H7 (cell line): ENCODE results near the gene WNT10A. TPM values are rescaled to one million over a fixed set of nuclear protein-coding genes. Genes with fewer than 3 reads are reported as not detected.
"Not testable (repeated sequence)": the region's sequence is repeated elsewhere in the genome, so short reads cannot be mapped to it uniquely, and the experiment has no call there.

Experiments used
- DNase-seq: peaks from one replicate; pipeline ENCODE4 v3.0.0; 2012
- H3K27me3 ChIP-seq: 2 replicates; pipeline ENCODE4 v1.6.0; 2011; ENCODE audit warnings: mild to moderate bottlenecking, low read length; ENCODE audit not compliant: control insufficient read depth, insufficient read depth
- H3K36me3 ChIP-seq: replicated peaks from 2 replicates; pipeline ENCODE4 v1.5.1; 2011; ENCODE audit warnings: low read length; ENCODE audit not compliant: control insufficient read depth, insufficient read depth
- H3K4me3 ChIP-seq: 2 replicates; pipeline ENCODE4 v1.5.1; 2011; ENCODE audit warnings: low read depth, mild to moderate bottlenecking, control low read depth, low read length, moderate library complexity; ENCODE audit not compliant: insufficient read depth
- total RNA-seq: library from RNA; depleted of rRNA; stranded (reverse); fragments of >200 nt; shearing (Covaris generic); gene quantifications from 2 replicates; pipeline ENCODE4 v1.2.3, GENCODE V29; 2014; rRNA removed

The WNT10A gene
- 0.33 TPM in 1 of 2 replicates, not detected in the other for total RNA-seq

DNA sequence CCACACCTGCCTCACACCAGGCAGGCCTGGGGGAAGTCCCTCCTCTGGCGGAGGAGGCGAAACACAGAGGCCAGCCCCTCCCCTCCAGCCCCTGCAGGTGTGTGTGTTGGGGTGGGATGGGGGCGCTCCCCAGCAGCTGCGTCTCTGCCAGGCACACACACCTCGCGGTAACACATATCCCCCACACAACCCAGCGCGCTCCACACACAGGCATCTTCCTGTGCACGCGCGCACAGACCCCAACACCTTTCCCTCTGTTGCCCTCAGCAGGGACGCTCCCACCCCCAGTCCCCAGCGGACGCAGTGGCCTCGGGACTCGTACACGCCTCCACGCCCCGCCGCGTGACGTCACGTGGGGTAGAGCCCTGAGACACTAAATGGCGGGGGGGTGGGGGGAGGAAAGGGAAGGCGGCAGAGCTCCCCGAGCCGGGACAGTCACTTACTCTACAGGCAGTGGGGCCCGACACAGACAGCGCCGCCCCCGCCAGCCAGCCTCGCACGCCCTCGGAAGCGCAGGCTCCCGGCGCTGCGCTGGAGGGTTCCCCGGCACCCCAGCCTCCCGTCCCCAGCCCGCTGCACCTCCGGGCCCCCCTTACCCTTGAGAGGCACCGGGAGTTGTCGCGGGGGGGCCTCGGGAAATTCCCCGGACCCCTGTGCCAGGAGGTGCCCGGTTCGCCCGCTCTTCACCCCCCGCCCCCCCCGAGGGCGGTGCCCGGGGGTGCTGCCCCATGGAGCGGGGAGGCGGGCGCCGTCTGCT is at the start of gene WNT10A:
Gene WNT10A (plus strand): TSS at position 751 of the 757 bp plus-strand sequence. CDS start 144 bp downstream, outside the sequence.
- Histone ChIP-seq H3K4me3 (no peak within 1 kb of the TSS; the same call in none of the 2 replicates), H3K36me3 (no peaks in the 10 kb centered on the region), H3K27me3 (peaks cover 99% of the 10 kb centered on the region)
- peak; percentile 91 for DNase-seq

DNA sequence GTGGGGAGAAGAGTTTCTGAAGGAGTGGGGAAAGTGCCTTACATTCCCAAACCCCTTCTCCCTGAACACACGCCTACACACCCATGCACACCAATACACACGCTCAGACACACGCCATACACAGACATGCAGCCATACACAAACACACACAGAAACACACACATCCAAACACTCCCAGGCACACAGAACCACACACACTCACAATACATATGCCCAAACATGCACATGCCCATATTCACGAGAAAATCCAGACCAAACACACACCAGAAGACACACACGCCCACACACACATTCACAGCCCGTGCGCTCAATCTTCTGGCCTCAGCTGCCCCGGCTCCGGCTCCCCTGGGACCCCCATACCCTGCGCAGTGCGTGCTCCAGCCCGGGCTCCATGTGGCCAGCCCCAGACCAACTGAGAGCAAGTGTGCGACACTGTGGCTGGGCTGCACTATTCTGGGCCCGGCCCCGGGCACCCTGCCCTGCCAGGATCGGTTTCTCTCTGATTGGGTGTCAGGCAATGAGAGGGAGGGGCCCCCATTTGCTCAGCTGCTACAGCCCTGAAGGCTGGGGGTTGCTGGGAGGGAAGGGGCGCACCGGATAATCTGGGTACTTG is 49.2 kb upstream of the WNT10A start, which contains the start of gene PRKAG3:
Gene PRKAG3 (minus strand): TSS at position 426 of the 613 bp plus-strand sequence.
- Histone ChIP-seq H3K36me3 (no peaks in the 10 kb centered on the region), H3K27me3 (no peaks in the 10 kb centered on the region), H3K4me3 (no peak within 1 kb of the TSS)
- no peak for DNase-seq

DNA sequence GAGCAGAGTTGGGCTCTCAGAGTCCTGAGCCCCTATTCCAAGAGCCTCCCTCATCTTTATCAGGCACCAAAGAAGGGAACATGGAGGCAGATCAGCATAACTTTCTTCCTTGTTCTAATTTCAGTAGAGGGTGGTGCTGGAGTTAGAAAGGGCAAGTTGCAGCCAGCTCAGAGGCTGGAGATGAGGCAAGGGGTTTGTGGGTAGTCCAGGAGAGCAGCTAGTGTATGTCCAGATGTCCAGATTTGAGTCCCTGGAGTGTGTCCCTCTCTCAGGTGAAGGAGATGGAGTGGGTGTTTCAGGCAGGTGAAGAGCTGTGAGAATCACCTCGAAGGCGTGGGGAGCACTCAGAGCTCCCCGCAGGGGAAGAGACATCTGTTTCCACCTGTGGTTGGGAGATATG is 48.6 kb upstream of the WNT10A start:
- Histone ChIP-seq H3K27me3 (no peaks in the 10 kb centered on the region), H3K4me3 (no peak overlapping the region), H3K36me3 (no peaks in the 10 kb centered on the region)
- no peak for DNase-seq

- Histone ChIP-seq H3K4me3 (no peak overlapping the region), H3K36me3 (no peaks in the 10 kb centered on the region), H3K27me3 (no peaks in the 10 kb centered on the region)
- DNase-seq, result no peak
Observed at GRCh38 chr2:218832520-218832919, 48.1 kb upstream of the WNT10A start.

DNA sequence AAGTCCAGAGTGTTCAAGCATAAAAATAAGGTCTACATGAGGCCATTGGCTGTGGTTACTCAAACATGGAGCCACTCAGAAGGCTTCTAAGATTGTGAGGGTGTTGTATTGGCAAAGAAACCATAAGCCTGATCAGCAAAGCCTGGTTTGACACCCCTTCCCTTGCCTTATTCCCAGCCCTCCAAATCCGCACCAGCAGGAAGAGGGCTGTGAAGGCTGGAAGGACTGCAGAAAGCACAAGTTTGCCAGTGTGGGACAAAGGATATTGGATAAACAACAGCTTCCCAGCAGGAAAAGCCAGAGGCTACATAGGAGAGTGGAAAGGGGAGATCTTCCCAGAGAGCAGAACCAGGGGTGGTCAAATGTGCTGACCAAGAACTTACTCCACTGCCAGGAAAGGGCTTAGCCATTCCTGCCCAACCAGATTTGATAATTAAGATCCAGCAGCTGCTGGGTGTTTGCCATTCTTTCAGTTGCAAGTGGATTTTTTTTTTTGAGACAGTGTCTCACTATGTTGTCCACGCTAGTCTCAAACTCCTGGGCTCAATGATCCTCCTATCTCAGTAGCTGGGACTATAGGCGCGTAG is 47.5 kb upstream of the WNT10A start:
- no peaks in the 10 kb centered on the region for H3K27me3 ChIP-seq
- H3K4me3 ChIP-seq, result no peak overlapping the region
- H3K36me3 ChIP-seq, result no peaks in the 10 kb centered on the region
- no peak for DNase-seq

GRCh38 chr2:218834685-218835084 is 46.0 kb upstream of the WNT10A start:
- DNase-seq, result no peak
- Histone ChIP-seq H3K36me3 (no peaks in the 10 kb centered on the region), H3K27me3 (no peaks in the 10 kb centered on the region), H3K4me3 (no peak overlapping the region)

GRCh38 chr2:218837495-218837894 is 43.2 kb upstream of the WNT10A start:
- Histone ChIP-seq H3K36me3 (no peaks in the 10 kb centered on the region), H3K4me3 (no peak overlapping the region), H3K27me3 (no peaks in the 10 kb centered on the region)
- DNase-seq, result no peak

DNA sequence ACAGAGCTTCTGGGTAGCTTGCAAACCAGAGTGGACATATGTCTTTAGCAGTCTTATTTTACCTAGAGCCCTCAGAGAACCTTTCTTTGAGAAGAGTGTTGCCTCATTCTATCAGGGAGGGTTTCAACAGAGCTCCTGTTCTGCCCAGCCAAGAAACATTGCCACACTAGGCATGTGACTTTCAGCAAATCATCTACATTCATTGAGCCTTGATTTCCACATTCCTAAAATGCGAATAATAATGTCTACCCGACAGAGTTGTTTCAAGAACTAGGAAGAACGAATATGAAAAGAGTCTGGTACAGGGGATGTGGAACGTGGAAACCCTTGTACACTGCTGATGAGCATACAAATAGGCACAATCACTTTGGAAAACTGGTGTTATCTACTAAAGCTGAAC is 41.2 kb upstream of the WNT10A start:
- H3K4me3 ChIP-seq, result no peak overlapping the region
- no peaks in the 10 kb centered on the region for H3K36me3 ChIP-seq
- no peak for DNase-seq

GRCh38 chr2:218839888-218840287 is 40.8 kb upstream of the WNT10A start:
- no peak overlapping the region for H3K4me3 ChIP-seq

More for the DNA sequence above, 41.2 kb upstream of the WNT10A start:
- H3K27me3 ChIP-seq, result no peaks in the 10 kb centered on the region

DNA sequence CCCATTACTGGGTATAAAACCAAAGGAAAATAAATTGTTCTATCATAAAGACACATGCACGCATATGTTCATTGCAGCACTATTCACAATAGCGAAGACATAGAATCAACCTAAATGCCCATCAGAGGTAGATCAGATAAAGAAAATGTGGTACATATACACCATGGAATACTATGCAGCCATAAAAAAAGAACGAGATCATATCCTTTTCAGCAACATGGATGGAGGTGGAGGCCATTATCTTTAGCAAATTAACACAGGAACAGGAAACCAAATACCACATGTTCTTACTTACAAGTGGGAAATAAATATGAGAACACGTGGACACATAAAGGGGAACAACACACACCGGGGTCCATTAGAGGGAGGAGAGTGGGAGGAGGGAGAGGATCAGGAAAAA is 36.3 kb upstream of the WNT10A start:
- DNase-seq, H3K27me3 ChIP-seq, H3K4me3 ChIP-seq, H3K36me3 ChIP-seq: not testable (repeated sequence)

More at GRCh38 chr2:218839888-218840287, 40.8 kb upstream of the WNT10A start:
- no peaks in the 10 kb centered on the region for H3K27me3 ChIP-seq
- DNase-seq, result no peak
- H3K36me3 ChIP-seq, result no peaks in the 10 kb centered on the region

DNA sequence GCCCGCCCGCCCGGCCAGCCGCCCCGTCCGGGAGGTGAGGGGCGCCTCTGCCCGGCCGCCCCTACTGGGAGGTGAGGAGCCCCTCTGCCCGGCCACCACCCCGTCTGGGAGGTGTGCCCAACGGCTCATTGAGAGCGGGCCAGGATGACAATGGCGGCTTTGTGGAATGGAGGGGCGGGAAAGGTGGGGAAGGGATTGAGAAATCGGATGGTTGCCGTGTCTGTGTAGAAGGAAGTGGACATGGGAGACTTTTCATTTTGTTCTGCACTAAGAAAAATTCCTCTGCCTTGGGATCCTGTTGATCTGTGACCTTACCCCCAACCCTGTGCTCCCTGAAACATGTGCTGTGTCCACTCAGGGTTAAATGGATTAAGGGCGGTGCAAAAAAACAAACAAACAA is 33.7 kb upstream of the WNT10A start:
- H3K27me3 ChIP-seq, H3K36me3 ChIP-seq, H3K4me3 ChIP-seq, DNase-seq: not testable (repeated sequence)

GRCh38 chr2:218849721-218850120 is 30.9 kb upstream of the WNT10A start:
- DNase-seq, result no peak
- H3K4me3 ChIP-seq, result no peak overlapping the region
- H3K27me3 ChIP-seq, result peaks cover 23% of the 10 kb centered on the region
- no peaks in the 10 kb centered on the region for H3K36me3 ChIP-seq

DNA sequence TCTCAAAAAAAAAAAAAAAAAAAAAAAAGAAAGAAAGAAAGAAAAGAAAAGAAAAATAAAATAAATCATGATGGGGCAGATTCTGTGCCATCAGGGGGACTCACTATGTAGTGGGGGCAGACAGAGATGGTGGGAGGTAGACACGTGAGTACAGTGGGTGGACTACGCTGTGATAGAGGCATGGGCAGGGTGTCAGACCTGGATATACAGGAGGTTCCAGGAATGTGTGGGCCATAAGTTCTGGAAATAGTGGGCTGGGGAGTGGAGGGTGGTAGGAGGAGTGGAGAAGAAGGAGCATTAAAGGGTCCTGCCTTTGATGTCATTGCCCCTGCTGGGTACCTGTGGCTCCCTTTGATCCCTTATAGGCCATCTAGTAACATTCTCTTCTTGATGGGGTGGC is 29.9 kb upstream of the WNT10A start:
- Histone ChIP-seq H3K36me3 (no peaks in the 10 kb centered on the region), H3K4me3 (no peak overlapping the region), H3K27me3 (peaks cover 34% of the 10 kb centered on the region)
- DNase-seq, result no peak

DNA sequence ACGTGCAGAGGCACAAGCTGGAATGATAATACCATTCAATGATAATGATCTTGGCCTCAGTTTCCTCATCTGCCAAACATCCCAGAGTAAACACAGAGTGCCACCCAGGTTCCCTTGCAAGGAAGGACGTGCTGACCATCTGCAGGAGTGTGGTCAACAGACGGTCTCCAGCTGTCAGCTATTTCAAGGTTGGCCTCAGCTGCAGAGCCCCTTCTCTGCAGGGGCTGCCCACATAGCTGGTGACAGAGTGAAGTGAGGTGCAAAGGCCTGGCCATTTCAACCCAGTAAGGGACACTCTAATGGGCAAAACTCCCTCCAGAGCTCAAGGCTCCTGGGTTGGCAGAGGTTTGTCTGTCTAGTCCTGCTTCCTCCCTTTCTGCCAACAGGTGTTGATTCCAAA is 29.4 kb upstream of the WNT10A start:
- peaks cover 39% of the 10 kb centered on the region for H3K27me3 ChIP-seq

More for the DNA sequence above, 29.4 kb upstream of the WNT10A start:
- H3K4me3 ChIP-seq, result no peak overlapping the region
- no peak for DNase-seq
- no peaks in the 10 kb centered on the region for H3K36me3 ChIP-seq
